Neural crest cell (in vitro differentiated cells): ENCODE data around the gene HOXD12. TPM values are rescaled to one million over a fixed set of nuclear protein-coding genes. Genes with fewer than 3 reads are reported as not detected.
A peak's percentile ranks its signal among the peaks of the same experiment; 100 is the strongest.

Source experiments
- DNase-seq: peaks from one replicate; pipeline ENCODE4 v3.0.0; 2021; ENCODE audit warnings: low read depth, mixed read lengths, low spot score
- H3K27ac Mint-ChIP-seq: one replicate; pipeline ENCODE4 v1.8.0; 2021; ENCODE audit warnings: mild to moderate bottlenecking, mixed read lengths; ENCODE audit not compliant: unreplicated experiment
- H3K27me3 Mint-ChIP-seq: 2 replicates; pipeline ENCODE4 v1.8.0; 2021; ENCODE audit warnings: low read depth, mild to moderate bottlenecking, mixed read lengths
- H3K36me3 Mint-ChIP-seq: 2 replicates; pipeline ENCODE4 v1.8.0; 2021; ENCODE audit warnings: low read depth, mild to moderate bottlenecking, mixed read lengths
- H3K4me1 Mint-ChIP-seq: 2 replicates; pipeline ENCODE4 v1.8.0; 2021; ENCODE audit warnings: mixed read lengths
- H3K4me3 Mint-ChIP-seq: one replicate; pipeline ENCODE4 v1.8.0; 2021; ENCODE audit warnings: mild to moderate bottlenecking, mixed read lengths
- H3K9me3 Mint-ChIP-seq: 2 replicates; pipeline ENCODE4 v1.8.0; 2021; ENCODE audit warnings: mixed read lengths
- CTCF ChIP-seq: fragments of 200-600 bp; sonication (generic); conservative IDR thresholded peaks from 2 replicates; pipeline ENCODE4 v1.5.0; 2021; ENCODE audit warnings: antibody characterized with exemption, mild to moderate bottlenecking
- total RNA-seq: library from RNA; stranded (reverse); gene quantifications from 2 replicates; pipeline ENCODE4 v1.2.1, GENCODE V29; 2021

HOXD12 gene
- total RNA-seq, 1 donor from 2014 or later = not detected

DNA sequence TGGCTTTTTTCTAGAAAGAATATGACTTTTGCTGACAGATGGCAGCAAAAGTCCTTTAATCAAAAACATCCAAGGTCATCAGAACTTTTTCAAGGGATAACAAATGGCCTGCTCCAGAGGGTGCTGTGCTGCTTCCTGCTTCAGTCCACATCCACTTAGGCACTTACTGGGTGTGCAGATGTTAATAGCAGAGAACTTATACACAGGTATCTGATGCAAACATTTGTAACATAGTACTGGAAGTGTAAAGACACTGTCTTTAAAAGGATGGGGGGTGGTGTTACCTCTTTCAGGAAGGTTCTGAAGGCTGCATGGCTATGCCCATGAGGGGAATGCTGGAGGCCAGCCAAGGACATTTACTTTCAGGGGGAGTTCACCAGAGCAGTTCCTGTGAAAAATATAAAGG is 35.4 kb downstream of the HOXD12 start:
- no peak for TF ChIP-seq CTCF
- no peak for DNase-seq
- Mint-ChIP-seq H3K27ac (no peak overlapping the region), H3K9me3 (no peaks in the 10 kb centered on the region), H3K4me3 (peak overlapping the region; percentile 14), H3K36me3 (no peaks in the 10 kb centered on the region), H3K4me1 (peaks cover 11% of the 10 kb centered on the region), H3K27me3 (peaks cover 94% of the 10 kb centered on the region)

- H3K4me1 Mint-ChIP-seq = peaks cover 8% of the 10 kb centered on the region
- H3K36me3 Mint-ChIP-seq = no peaks in the 10 kb centered on the region
- no peaks in the 10 kb centered on the region for H3K9me3 Mint-ChIP-seq
- no peak overlapping the region for H3K27ac Mint-ChIP-seq
- DNase-seq = no peak
- H3K4me3 Mint-ChIP-seq = peak overlapping the region; percentile 83
- TF ChIP-seq CTCF = no peak
- H3K27me3 Mint-ChIP-seq = peaks cover 99% of the 10 kb centered on the region
Measured at GRCh38 chr2:176136374-176137251, 37.0 kb downstream of the HOXD12 start.

DNA sequence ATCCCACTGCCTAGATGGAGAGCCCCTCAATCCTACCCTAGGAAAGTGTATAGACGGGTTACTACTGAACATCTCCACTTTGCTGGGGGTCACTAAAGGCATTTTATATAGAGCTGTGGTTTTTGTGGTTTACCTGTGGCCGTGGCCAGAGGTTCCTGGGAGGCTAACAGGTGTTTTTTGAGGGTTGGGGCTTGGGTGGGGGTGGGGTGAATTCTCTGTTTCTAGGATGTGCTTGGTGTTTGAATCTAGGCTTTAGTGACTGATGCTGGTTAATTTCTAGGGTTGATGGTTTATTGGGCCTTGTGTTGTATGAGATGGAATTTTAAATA is 37.6 kb downstream of the HOXD12 start:
- peaks cover 7% of the 10 kb centered on the region for H3K4me1 Mint-ChIP-seq
- H3K36me3 Mint-ChIP-seq = no peaks in the 10 kb centered on the region
- DNase-seq = no peak
- no peak for TF ChIP-seq CTCF
- H3K9me3 Mint-ChIP-seq = no peaks in the 10 kb centered on the region
- H3K27ac Mint-ChIP-seq = no peak overlapping the region
- H3K4me3 Mint-ChIP-seq = peak overlapping the region; percentile 74
- H3K27me3 Mint-ChIP-seq = peaks cover 99% of the 10 kb centered on the region

- Mint-ChIP-seq H3K36me3 (no peaks in the 10 kb centered on the region), H3K27me3 (peaks cover 99% of the 10 kb centered on the region), H3K9me3 (no peaks in the 10 kb centered on the region), H3K27ac (no peak overlapping the region), H3K4me3 (peak overlapping the region; percentile 74), H3K4me1 (peaks cover 4% of the 10 kb centered on the region)
- no peak for DNase-seq
- no peak for TF ChIP-seq CTCF
Measured at GRCh38 chr2:176137906-176138305, 38.3 kb downstream of the HOXD12 start.

- Mint-ChIP-seq H3K36me3 (no peaks in the 10 kb centered on the region), H3K27me3 (peaks cover 99% of the 10 kb centered on the region)
- TF ChIP-seq CTCF = no peak
Measured at GRCh38 chr2:176138526-176138922, 38.9 kb downstream of the HOXD12 start.

More at GRCh38 chr2:176138526-176138922, 38.9 kb downstream of the HOXD12 start:
- H3K4me3 Mint-ChIP-seq = peak overlapping the region; percentile 9
- no peak overlapping the region for H3K27ac Mint-ChIP-seq
- no peak for DNase-seq
- H3K4me1 Mint-ChIP-seq = peaks cover 4% of the 10 kb centered on the region
- H3K9me3 Mint-ChIP-seq = no peaks in the 10 kb centered on the region
